Forelimb muscle (tissue), 1 donor: ENCODE measurements around the gene CD101. TPM values are rescaled to one million over a fixed set of nuclear protein-coding genes. Genes with fewer than 3 reads are reported as not detected.

Experiments used
- DNase-seq: peaks from one replicate; pipeline ENCODE4 v3.0.0-alpha.2; 2013; ENCODE audit warnings: low read depth
- polyA plus RNA-seq: library from polyadenylated mRNA; unstranded; fragments of 120-200 nt; gene quantifications from one replicate; pipeline ENCODE4 v1.2.1, GENCODE V29; 2013; ENCODE audit not compliant: insufficient read length

Gene CD101
- polyA plus RNA-seq, 1 donor, result 4.3 TPM

GRCh38 chr1:117013309-117013858 is 11.8 kb downstream of the CD101 start:
- no peak for DNase-seq

- DNase-seq, result no peak
Observed at GRCh38 chr1:117014209-117014608, 12.6 kb downstream of the CD101 start.

GRCh38 chr1:117015724-117016123 is 14.2 kb downstream of the CD101 start:
- DNase-seq, result no peak

- no peak for DNase-seq
Observed at GRCh38 chr1:117017062-117017461, 15.5 kb downstream of the CD101 start.

GRCh38 chr1:117017648-117018047 is 16.1 kb downstream of the CD101 start:
- no peak for DNase-seq

- no peak for DNase-seq
Observed at GRCh38 chr1:117020526-117021156, 19.1 kb downstream of the CD101 start.

GRCh38 chr1:117022114-117022513 is 20.6 kb downstream of the CD101 start:
- no peak for DNase-seq

GRCh38 chr1:117025568-117025967 is 24.0 kb downstream of the CD101 start:
- DNase-seq, result no peak

GRCh38 chr1:117026361-117026760 is 24.8 kb downstream of the CD101 start:
- no peak for DNase-seq

GRCh38 chr1:117029685-117030084 is 28.1 kb downstream of the CD101 start:
- no peak for DNase-seq

- DNase-seq, result no peak
Observed at GRCh38 chr1:117030271-117030877, 28.8 kb downstream of the CD101 start.

- DNase-seq, result no peak
Observed at GRCh38 chr1:117032266-117032665, 30.7 kb downstream of the CD101 start.

GRCh38 chr1:117032681-117033539 is 31.4 kb downstream of the CD101 start:
- DNase-seq, result no peak

- no peak for DNase-seq
Observed at GRCh38 chr1:117033772-117034171, 32.2 kb downstream of the CD101 start.

GRCh38 chr1:117034791-117035290 is 33.3 kb downstream of the CD101 start:
- DNase-seq, result no peak

GRCh38 chr1:117036018-117036461 is 34.5 kb downstream of the CD101 start:
- DNase-seq, result no peak

GRCh38 chr1:117037802-117038201 is 36.2 kb downstream of the CD101 start:
- DNase-seq, result no peak

- DNase-seq, result no peak
Observed at GRCh38 chr1:117038236-117038635, 36.7 kb downstream of the CD101 start.

- no peak for DNase-seq
Observed at GRCh38 chr1:117044217-117044616, 42.7 kb downstream of the CD101 start.

GRCh38 chr1:117045644-117046043 is 44.1 kb downstream of the CD101 start:
- no peak for DNase-seq

GRCh38 chr1:117046781-117047180 is 45.2 kb downstream of the CD101 start:
- DNase-seq, result no peak

GRCh38 chr1:117047271-117047670 is 45.7 kb downstream of the CD101 start:
- no peak for DNase-seq
